ENCODE results near the gene UBP1.
A peak's percentile ranks its signal among the peaks of the same experiment; 100 is the strongest.

The UBP1 gene

GRCh38 chr3:33439546-33440327 is 468 bp downstream of the UBP1 start:
- peak; percentile 52 to 81 for DNase-seq
- H3K4me1 ChIP-seq = peaks cover 0 to 50% (median 34%) of the 10 kb centered on the region in 4 donors
- peak; percentile 14 to 45 for TF ChIP-seq CTCF (IDR thresholded peaks at IDR 0.05)
- H3K27me3 ChIP-seq = no peaks in the 10 kb centered on the region
- H3K27ac ChIP-seq = peak overlapping the region; percentile 93 to 95
- H3K4me3 ChIP-seq = peak overlapping the region; percentile 87
- H3K9me3 ChIP-seq = no peaks in the 10 kb centered on the region
- intact Hi-C loops (cut with DNase I; ENCODE audit: low total_unique reads) = no loop called here
- H3K36me3 ChIP-seq = no peaks in the 10 kb centered on the region

- TF ChIP-seq CTCF (IDR thresholded peaks at IDR 0.05) = no peak
- Histone ChIP-seq H3K36me3 (no peaks in the 10 kb centered on the region), H3K27me3 (no peaks in the 10 kb centered on the region), H3K9me3 (no peaks in the 10 kb centered on the region), H3K4me3 (peak overlapping the region; percentile 87), H3K27ac (peak overlapping the region; percentile 93 to 95), H3K4me1 (peaks cover 0 to 56% (median 34%) of the 10 kb centered on the region in 4 donors)
- DNase-seq = no peak
- intact Hi-C loops (cut with DNase I; ENCODE audit: low total_unique reads) = no loop called here
These were observed 1.2 kb downstream of the UBP1 start for GRCh38 chr3:33438881-33439545.

GRCh38 chr3:33438284-33438668 is 1.9 kb downstream of the UBP1 start:
- no peaks in the 10 kb centered on the region for H3K27me3 ChIP-seq
- no peak for TF ChIP-seq CTCF (IDR thresholded peaks at IDR 0.05)
- H3K4me1 ChIP-seq = peaks cover 0 to 64% (median 38%) of the 10 kb centered on the region in 4 donors
- peak overlapping the region; percentile 93 to 95 for H3K27ac ChIP-seq
- H3K9me3 ChIP-seq = no peaks in the 10 kb centered on the region
- H3K4me3 ChIP-seq = peak overlapping the region; percentile 87
- intact Hi-C loops (cut with DNase I; ENCODE audit: low total_unique reads) = no loop called here
- no peaks in the 10 kb centered on the region for H3K36me3 ChIP-seq
- DNase-seq = no peak

- intact Hi-C loops (cut with DNase I; ENCODE audit: low total_unique reads) = no loop called here
These were observed 2.5 kb downstream of the UBP1 start for GRCh38 chr3:33437556-33438283.

More at GRCh38 chr3:33437556-33438283, 2.5 kb downstream of the UBP1 start:
- TF ChIP-seq CTCF (IDR thresholded peaks at IDR 0.05) = peak in 1 of 2 experiments; percentile 14
- no peaks in the 10 kb centered on the region for H3K27me3 ChIP-seq
- no peaks in the 10 kb centered on the region for H3K9me3 ChIP-seq
- peak overlapping the region; percentile 93 to 95 for H3K27ac ChIP-seq
- H3K4me3 ChIP-seq = peak overlapping the region; percentile 87
- H3K4me1 ChIP-seq = peaks cover 0 to 69% (median 38%) of the 10 kb centered on the region in 4 donors
- DNase-seq = no peak
- H3K36me3 ChIP-seq = no peaks in the 10 kb centered on the region
